ENCODE data around the gene RFX5. TPM values are rescaled to one million over a fixed set of nuclear protein-coding genes. Genes with fewer than 3 reads are reported as not detected.

RFX5 gene
- total and polyA plus RNA-seq, 2 of the 13 experiments (the other 11 are each of a cell fraction or from before 2014, with no cell fraction given): 17.9 to 36.2 TPM

- ATAC-seq (no peak), DNase-seq (ENCODE audit: low spot score) (no peak), FAIRE-seq (no peak)
- ChIA-PET POLR2A (interaction anchor here (1.1 kb wide), 2 partner anchors 9 to 18 kb away, joined by 3 read pairs; no protein-coding TSS in a partner anchor), CTCF (ENCODE audit: low intra/inter-chr PET ratio, low total read pairs) (no interaction called here)
- in situ Hi-C loops (cut with HindIII; ENCODE audit: extremely low pct_ligation_motif_present, low pct_unique_long_range_greater_than_20kb): no loop called here
- H3K36me3 ChIP-seq (replicated peaks in 1 of 2; ENCODE audit: control insufficient read depth in 1 of 2, insufficient read depth in 2 of 2, low read length in 2 of 2): peaks cover 9 to 75% of the 10 kb centered on the region in 2 experiments
- H3K27me3 ChIP-seq (ENCODE audit: control insufficient read depth in 1 of 2, insufficient read depth in 2 of 2, low read length in 2 of 2): no peaks in the 10 kb centered on the region
- WGBS (ENCODE audit: low lambda C conversion rate): 92% methylated on average over 7 of the region's 7 CpGs
- H3K4me2 ChIP-seq (ENCODE audit: low read depth, low read length): no peak overlapping the region
- BruUV-seq (replicated peaks): no TSS peak
- peaks cover 17% of the 10 kb centered on the region for H3K4me1 ChIP-seq (ENCODE audit: insufficient read depth, low read length)
- no peak overlapping the region for H3K9ac ChIP-seq (ENCODE audit: insufficient read depth, low read depth, low read length)
- H3K4me3 ChIP-seq (replicated peaks in 1 of 3; ENCODE audit: insufficient read depth in 1 of 3, low read depth in 2 of 3, low read length in 3 of 3): no peak overlapping the region
- intact Hi-C loops (cut with micrococcal nuclease; ENCODE audit: unreplicated experiment): no loop called here
- no peak overlapping the region for H3K27ac ChIP-seq (ENCODE audit: extremely low read length, insufficient read depth, low read length)
- no peak for TF ChIP-seq TRIM24 (CRISPR knock-in tag; IDR thresholded peaks at IDR 0.05)
- H3K9me3 ChIP-seq (ENCODE audit: low read length): no peaks in the 10 kb centered on the region
- H3K79me2 ChIP-seq (ENCODE audit: insufficient read depth, low read length): no peaks in the 10 kb centered on the region
- H4K20me1 ChIP-seq (ENCODE audit: insufficient read depth, low read length): no peaks in the 10 kb centered on the region
- H2AFZ ChIP-seq (ENCODE audit: low read length): no peak overlapping the region
Measured at GRCh38 chr1:151309811-151310323, 37.2 kb downstream of the RFX5 start.

DNA sequence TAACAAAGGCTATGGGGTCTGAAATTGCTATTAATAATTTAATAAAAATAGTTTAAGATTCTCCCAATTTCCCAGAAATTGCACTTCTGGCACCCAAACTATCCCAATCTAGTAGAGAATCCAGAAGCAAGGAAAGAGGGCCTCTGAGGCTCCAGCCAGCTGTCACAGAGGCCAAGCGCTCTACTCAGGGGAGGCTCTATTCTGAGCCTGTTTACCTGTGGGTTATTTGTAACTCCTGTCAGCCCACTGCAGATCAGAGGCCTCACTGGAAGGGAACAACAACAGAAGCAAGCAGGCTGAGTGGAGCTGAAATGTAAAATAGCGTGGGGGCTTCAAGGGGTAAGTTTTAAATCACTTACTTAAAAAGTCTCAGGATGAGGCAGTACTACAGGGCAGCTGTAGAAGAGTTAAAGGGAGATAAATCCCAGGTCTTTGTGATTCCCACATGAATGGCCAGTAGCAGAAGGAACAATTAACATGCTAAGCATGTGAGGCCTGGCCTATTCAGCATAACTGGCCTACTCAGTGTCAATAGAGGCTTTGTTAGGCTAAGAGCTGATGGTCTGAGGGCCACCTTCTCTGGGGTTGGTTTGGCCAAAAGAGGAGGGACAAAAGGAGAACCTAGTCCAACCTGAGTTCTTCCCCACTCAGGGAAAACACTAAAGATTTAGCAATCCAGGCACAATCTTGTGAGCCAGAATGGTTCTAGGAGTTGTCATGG, 52.1 kb downstream of the RFX5 start:
- DNase-seq (ENCODE audit: low spot score) (no peak), ATAC-seq (no peak), FAIRE-seq (no peak)
- in situ Hi-C loops (cut with HindIII; ENCODE audit: extremely low pct_ligation_motif_present, low pct_unique_long_range_greater_than_20kb): no loop called here
- TF ChIP-seq THYN1 (CRISPR knock-in tag; IDR thresholded peaks at IDR 0.05; ENCODE audit: borderline replicate concordance, low read depth): no peak
- TF ChIP-seq ZNF282 (IDR thresholded peaks at IDR 0.05; ENCODE audit: partially characterized antibody): no peak
- TF ChIP-seq TARDBP (CRISPR knock-in tag; IDR thresholded peaks at IDR 0.05): no peak
- TF ChIP-seq EP300 (IDR thresholded peaks at IDR 0.05; ENCODE audit: low read depth in 2 of 2, low read length in 2 of 2): no peak
- TF ChIP-seq EP300 (CRISPR knock-in tag; IDR thresholded peaks at IDR 0.05; ENCODE audit: borderline replicate concordance): no peak
- TF ChIP-seq ISL2 (CRISPR knock-in tag; IDR thresholded peaks at IDR 0.05): no peak
- no peak for TF ChIP-seq MAFK (conservative IDR thresholded peaks at IDR 0.05 in 1 of 2, IDR thresholded peaks at IDR 0.05 in 1 of 2; ENCODE audit: low read length in 2 of 2)
- TF ChIP-seq TBX3 (IDR thresholded peaks at IDR 0.05; ENCODE audit: borderline replicate concordance): no peak
- TF ChIP-seq ZNF775 (CRISPR knock-in tag; IDR thresholded peaks at IDR 0.05; ENCODE audit: borderline replicate concordance): no peak
- ChIA-PET POLR2A (interaction anchor here (2.0 kb wide), 1 partner anchor 11 kb away, joined by 5 read pairs; no protein-coding TSS in a partner anchor), CTCF (ENCODE audit: low intra/inter-chr PET ratio, low total read pairs) (no interaction called here)
- no peaks in the 10 kb centered on the region for H3K79me2 ChIP-seq (ENCODE audit: insufficient read depth, low read length)
- H3K27me3 ChIP-seq (ENCODE audit: control insufficient read depth in 1 of 2, insufficient read depth in 2 of 2, low read length in 2 of 2): no peaks in the 10 kb centered on the region
- BruUV-seq (replicated peaks): no TSS peak
- H3K9me3 ChIP-seq (ENCODE audit: low read length): no peaks in the 10 kb centered on the region
- no peak overlapping the region for H2AFZ ChIP-seq (ENCODE audit: low read length)
- intact Hi-C loops (cut with micrococcal nuclease; ENCODE audit: unreplicated experiment): no loop called here
- H4K20me1 ChIP-seq (ENCODE audit: insufficient read depth, low read length): no peaks in the 10 kb centered on the region
- H3K4me1 ChIP-seq (ENCODE audit: insufficient read depth, low read length): no peaks in the 10 kb centered on the region
- H3K27ac ChIP-seq (ENCODE audit: extremely low read length, insufficient read depth, low read length): no peak overlapping the region
- H3K36me3 ChIP-seq (replicated peaks in 1 of 2; ENCODE audit: control insufficient read depth in 1 of 2, insufficient read depth in 2 of 2, low read length in 2 of 2): peaks cover 39 to 72% of the 10 kb centered on the region in 2 experiments
- WGBS (ENCODE audit: low lambda C conversion rate): 96% methylated on average over 2 of the region's 2 CpGs
- H3K9ac ChIP-seq (ENCODE audit: insufficient read depth, low read depth, low read length): no peak overlapping the region
- no peak overlapping the region for H3K4me3 ChIP-seq (replicated peaks in 1 of 3; ENCODE audit: insufficient read depth in 1 of 3, low read depth in 2 of 3, low read length in 3 of 3)
- no peak overlapping the region for H3K4me2 ChIP-seq (ENCODE audit: low read depth, low read length)

All from HepG2 (cell line).